ENCODE measurements around the gene LPP. TPM values are rescaled to one million over a fixed set of nuclear protein-coding genes. Genes with fewer than 3 reads are reported as not detected.

The LPP gene
- total RNA-seq, 4 donors from 2014 or later, result 141 to 248 (median 185) TPM

DNA sequence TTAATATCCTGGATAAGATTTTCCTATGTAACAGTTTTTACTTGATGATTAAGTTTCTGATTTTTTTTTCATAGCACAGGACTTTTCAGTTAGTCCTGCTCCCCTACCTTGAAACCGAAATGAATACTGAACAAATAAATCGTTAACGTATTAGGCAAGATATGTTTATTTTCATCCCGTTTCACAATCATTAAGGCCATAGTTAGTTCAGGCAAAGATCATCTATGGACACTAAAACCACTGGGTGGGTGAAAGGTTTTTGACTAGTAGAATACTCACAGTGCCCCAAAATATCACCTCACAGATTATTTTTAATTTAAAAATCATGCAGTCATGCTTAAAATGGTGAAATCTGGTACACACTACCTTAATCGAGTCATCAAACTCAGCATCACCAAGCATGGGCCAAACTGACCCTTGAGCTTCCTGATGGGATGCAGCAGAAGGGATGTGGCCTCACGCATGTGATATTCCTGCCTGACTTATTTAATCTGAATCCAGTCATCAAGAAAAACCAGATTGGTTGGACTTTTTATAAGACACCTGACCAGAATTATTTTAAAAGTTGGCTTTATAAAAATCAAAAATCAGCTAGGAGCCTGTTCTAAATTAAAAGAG, 365.0 kb downstream of the LPP start:
- TF ChIP-seq, protein P1, sequence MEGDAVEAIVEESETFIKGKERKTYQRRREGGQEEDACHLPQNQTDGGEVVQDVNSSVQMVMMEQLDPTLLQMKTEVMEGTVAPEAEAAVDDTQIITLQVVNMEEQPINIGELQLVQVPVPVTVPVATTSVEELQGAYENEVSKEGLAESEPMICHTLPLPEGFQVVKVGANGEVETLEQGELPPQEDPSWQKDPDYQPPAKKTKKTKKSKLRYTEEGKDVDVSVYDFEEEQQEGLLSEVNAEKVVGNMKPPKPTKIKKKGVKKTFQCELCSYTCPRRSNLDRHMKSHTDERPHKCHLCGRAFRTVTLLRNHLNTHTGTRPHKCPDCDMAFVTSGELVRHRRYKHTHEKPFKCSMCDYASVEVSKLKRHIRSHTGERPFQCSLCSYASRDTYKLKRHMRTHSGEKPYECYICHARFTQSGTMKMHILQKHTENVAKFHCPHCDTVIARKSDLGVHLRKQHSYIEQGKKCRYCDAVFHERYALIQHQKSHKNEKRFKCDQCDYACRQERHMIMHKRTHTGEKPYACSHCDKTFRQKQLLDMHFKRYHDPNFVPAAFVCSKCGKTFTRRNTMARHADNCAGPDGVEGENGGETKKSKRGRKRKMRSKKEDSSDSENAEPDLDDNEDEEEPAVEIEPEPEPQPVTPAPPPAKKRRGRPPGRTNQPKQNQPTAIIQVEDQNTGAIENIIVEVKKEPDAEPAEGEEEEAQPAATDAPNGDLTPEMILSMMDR (IDR thresholded peaks at IDR 0.05; ENCODE audit: low read depth), result no peak

GRCh38 chr3:188520466-188520865, 366.5 kb downstream of the LPP start:
- TF ChIP-seq, protein P1 (IDR thresholded peaks at IDR 0.05; ENCODE audit: low read depth), result no peak

DNA sequence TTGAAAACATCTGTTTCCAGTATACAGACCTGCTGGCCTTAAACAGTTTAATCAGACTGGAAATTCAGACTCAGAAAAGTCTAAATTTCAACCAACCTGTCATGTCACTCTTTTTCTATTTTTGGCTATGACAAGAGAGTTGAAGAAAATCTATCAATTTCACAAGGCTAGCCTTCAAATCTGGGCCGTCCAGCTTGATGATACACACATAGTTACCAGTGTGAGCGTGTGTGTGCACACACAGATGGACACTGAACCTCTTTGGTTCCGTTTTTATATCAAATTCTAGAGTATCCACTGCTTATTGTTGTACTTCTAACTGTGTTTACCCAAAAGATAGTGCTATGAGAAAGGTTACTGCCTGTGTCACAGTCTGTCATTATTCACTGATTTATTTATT, 368.2 kb downstream of the LPP start:
- TF ChIP-seq, protein P1 (IDR thresholded peaks at IDR 0.05; ENCODE audit: low read depth), result no peak

DNA sequence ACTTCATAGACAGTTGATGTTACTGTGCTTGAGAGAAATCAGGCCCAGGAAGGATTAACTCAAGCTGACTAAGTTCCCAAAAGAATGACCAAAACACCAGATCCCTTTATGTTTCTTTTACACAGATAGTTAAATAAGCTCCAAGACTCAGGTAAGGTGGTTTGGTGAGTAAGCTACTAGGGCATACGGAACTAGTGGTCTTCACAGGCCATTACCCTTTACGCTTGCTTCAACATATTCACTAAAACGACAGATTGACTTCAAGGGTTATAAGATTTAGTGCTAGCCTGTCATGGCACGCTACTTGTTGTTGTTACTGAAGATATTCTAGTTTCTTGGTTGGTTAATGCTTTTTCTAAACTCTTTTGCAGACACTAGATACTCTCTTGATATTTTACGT, 369.3 kb downstream of the LPP start:
- TF ChIP-seq, protein P1 (IDR thresholded peaks at IDR 0.05; ENCODE audit: low read depth), result no peak

GRCh38 chr3:188524052-188524451, 370.1 kb downstream of the LPP start:
- TF ChIP-seq, protein P1 (IDR thresholded peaks at IDR 0.05; ENCODE audit: low read depth), result no peak

GRCh38 chr3:188526057-188526456, 372.1 kb downstream of the LPP start:
- TF ChIP-seq, protein P1 (IDR thresholded peaks at IDR 0.05; ENCODE audit: low read depth), result no peak

DNA sequence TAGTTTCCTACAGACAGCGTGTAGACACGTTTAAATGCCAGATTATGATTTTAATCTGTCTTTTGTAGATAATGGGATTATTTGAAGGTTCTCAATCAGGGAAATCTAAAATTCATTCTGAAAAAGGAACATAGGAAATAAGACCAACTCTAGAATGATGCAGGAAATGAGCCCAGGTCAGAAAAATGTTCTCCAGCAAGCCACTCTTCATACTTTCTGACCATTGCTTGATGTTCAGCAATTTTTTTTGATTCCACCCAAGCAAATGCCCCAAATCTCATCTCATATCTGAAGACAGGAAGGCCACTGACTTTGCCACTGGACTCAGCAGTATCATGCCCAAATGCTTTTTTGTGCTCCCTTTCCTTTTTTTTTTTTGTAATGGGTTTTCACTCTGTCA, 373.4 kb downstream of the LPP start:
- TF ChIP-seq, protein P1 (IDR thresholded peaks at IDR 0.05; ENCODE audit: low read depth), result no peak
